ENCODE results near the gene CNIH3.
"Not testable (repeated sequence)": the region's sequence is repeated elsewhere in the genome, so short reads cannot be mapped to it uniquely, and the experiment has no call there.

Gene CNIH3

DNA sequence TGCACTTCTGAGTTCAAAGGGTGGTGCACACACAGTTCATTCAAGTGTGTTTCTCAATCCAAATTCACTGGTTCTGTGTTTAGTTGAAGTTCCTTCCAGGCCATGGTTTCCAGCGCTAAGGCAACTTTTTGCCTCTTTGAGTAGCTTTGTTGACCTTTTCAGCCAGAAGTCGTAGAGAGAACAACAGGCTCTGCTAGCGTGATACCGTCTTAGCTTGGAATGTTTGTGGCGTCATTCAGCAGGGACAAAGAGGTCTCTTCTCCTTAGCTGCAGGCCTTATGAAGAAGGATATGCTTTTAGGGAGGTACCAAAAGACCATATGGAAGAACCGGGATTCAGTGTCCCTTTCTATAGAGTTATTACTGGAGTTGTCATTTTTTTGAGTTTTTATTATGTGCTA is 65.7 kb downstream of the CNIH3 start:
- DNase-seq (ENCODE audit: extremely low read depth, low read depth) = no peak
- TF ChIP-seq CTCF (IDR thresholded peaks at IDR 0.05; ENCODE audit: low read depth, low read length) = no peak

- no peak for DNase-seq (ENCODE audit: extremely low read depth, low read depth)
- no peak for TF ChIP-seq CTCF (IDR thresholded peaks at IDR 0.05; ENCODE audit: low read depth, low read length)
Observed at GRCh38 chr1:224683936-224684335, 67.8 kb downstream of the CNIH3 start.

GRCh38 chr1:224684979-224685425 is 68.9 kb downstream of the CNIH3 start:
- DNase-seq (ENCODE audit: extremely low read depth, low read depth) = no peak
- no peak for TF ChIP-seq CTCF (IDR thresholded peaks at IDR 0.05; ENCODE audit: low read depth, low read length)

DNA sequence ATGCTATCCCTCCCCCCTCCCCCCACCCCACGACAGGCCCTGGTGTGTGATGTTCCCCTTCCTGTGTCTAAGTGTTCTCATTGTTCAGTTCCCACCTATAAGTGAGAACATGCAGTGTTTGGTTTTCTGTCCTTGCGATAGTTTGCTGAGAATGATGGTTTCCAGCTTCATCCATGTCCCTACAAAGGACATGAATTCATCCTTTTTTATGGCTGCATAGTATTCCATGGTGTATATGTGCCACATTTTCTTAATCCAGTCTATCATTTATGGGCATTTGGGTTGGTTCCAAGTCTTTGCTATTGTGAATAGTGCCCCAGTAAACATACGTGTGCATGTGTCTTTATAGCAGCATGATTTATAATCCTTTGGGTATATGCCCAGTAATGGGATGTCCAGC is 70.0 kb downstream of the CNIH3 start:
- not testable (repeated sequence) for DNase-seq (ENCODE audit: extremely low read depth, low read depth)

DNA sequence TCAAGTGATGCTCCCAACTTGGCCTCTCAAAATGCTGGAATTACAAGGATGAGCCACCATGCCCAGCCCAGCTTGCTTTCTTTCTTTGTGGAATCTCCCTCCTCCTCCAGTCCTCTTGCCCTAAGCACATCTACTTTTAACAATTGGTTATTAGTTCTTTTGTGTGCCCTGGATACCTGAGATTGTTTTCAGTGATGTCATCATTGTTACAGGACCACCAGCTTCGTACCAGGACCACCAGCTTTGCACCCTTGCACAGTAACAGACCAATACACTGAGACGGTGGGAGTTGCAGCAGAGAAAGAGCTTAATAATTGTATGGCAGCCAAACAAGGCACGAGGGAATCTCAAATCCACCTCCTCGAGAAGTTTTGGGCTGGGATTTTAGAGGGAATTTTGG is 71.3 kb downstream of the CNIH3 start:
- no peak for TF ChIP-seq CTCF (IDR thresholded peaks at IDR 0.05; ENCODE audit: low read depth, low read length)
- DNase-seq (ENCODE audit: extremely low read depth, low read depth) = no peak

DNA sequence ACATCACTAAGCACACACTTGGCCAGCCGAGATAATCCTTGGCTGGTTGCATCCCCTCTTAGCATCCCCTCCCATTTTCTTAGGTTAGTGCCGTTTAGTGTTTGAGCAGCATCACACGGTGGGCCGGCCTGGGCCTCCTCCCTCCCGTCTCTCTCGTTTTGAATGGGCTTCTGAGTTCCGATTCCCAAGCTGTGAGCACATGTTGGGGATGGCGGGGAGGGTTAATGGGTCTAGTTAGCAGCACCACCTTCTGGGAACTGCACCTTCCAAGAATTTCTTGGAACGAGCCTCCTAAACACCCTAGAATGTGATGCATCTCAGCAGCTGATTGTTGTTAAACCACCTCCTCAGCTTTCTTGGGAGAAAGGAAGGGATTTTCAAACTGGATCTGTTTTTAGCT is 73.3 kb downstream of the CNIH3 start:
- DNase-seq (ENCODE audit: extremely low read depth, low read depth) = no peak
- no peak for TF ChIP-seq CTCF (IDR thresholded peaks at IDR 0.05; ENCODE audit: low read depth, low read length)

DNA sequence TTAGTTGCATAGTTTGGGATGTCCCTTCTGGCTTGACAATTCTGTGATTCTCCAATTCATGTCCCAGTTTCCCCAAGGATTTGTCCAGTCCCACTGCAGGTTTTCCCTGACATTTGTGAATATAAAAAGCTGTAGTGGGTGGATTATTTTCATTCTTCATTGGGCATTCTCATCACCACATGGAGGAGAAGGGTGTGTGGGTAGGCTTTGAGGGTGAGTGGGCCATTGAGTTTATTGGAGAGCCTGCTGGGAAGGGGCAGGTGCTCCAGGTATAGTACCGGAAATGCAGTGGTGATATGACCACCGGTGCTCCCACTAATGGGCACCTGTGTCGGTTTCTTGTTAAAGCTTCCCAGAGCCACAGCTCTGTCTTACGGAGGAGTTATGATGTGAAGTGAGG is 74.5 kb downstream of the CNIH3 start:
- TF ChIP-seq CTCF (IDR thresholded peaks at IDR 0.05; ENCODE audit: low read depth, low read length) = no peak

DNA sequence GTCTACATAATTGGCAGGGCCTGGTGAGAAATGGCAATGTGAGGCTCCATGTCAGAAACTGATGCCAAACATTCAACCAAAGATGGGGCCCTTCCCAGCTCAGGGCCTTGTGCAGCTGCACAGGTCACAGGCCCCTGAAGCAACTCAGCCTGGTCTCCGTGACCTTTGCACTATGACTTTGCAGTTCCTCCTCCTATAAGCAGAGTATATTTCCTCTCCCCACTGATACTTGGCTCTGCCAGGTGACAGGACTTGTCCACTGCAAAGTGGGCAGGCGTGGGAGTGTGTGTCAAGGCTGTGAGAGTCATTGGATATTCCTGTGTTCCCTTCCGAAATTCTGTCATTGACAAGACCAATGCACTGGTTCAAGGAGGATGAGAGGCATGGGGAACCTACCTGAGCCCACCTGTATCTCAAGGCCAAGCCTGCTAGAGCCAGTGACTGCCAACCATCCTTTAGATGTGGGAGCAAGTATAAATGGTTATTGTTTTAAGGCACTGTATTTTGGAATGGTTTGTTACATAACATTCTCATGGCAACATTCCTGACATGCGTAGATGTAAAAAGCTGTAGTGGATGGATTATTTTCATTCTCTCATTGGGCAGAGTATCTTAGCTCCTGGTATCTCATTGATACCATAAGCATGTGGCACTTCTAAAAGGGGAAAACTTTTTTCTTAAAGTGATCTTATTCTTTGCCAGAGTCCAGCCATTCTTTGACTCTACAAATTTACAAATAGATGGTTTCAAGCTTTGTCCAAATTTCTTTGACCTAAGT is 75.2 kb downstream of the CNIH3 start:
- TF ChIP-seq CTCF (IDR thresholded peaks at IDR 0.05; ENCODE audit: low read depth, low read length) = no peak
- DNase-seq (ENCODE audit: extremely low read depth, low read depth) = no peak

More for the DNA sequence above, 74.5 kb downstream of the CNIH3 start:
- no peak for DNase-seq (ENCODE audit: extremely low read depth, low read depth)
